GM13976 (cell line): ENCODE measurements around the gene PELI3.
A peak's percentile ranks its signal among the peaks of the same experiment; 100 is the strongest.

ENCODE experiments used
- DNase-seq: peaks from one replicate; pipeline ENCODE4 v3.0.0; 2012; ENCODE audit warnings: low spot score
- in situ Hi-C: fragments of 300-500 bp; cut with MboI; formaldehyde crosslinking; loops from one replicate; pipeline ENCODE4 v1.12.0; 2022; ENCODE audit warnings: low sequenced_read_pairs, mixed read lengths, inconsistent platforms; ENCODE audit not compliant: unreplicated experiment
- TF ChIP-seq, protein P1 (sequence below): IDR thresholded peaks from 2 replicates; pipeline ENCODE4 v1.5.1; 2012; ENCODE audit warnings: borderline replicate concordance, mild to moderate bottlenecking; ENCODE audit not compliant: insufficient read depth; ENCODE audit errors: extremely low read depth, missing control alignments, control extremely low read depth

The PELI3 gene

DNA sequence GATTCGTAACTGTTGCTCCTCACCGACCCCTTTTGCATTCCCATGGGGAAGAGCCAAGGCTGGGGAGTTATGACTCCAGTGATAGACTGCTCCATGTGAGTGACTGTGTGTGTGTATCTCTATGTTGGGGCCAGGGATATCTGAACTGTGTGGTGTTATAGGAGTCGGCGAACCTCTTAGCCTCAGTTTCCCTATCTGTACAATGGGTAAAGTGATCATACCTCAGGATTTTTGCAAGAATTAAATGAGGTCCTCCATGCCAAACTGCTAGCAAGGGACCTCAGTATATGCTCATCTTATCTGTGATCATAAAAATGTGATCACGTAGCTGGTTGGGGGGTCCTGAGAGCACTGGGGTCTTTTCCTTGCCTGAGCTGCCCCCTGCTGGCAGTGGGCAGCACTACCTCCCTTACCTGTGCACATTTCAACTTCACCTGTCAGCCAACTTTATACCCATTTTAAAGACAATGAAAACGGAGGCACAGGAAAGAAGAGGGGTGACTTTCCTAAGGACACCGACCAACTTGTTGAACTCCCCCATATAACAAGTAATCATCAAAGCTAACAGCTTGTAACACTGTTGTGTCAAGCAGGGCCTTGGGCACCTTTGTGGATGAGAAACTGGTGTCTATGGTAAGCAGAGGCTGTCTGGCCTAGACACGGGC, 12.2 kb downstream of the PELI3 start:
- in situ Hi-C loops, result no loop called here
- TF ChIP-seq, protein P1, sequence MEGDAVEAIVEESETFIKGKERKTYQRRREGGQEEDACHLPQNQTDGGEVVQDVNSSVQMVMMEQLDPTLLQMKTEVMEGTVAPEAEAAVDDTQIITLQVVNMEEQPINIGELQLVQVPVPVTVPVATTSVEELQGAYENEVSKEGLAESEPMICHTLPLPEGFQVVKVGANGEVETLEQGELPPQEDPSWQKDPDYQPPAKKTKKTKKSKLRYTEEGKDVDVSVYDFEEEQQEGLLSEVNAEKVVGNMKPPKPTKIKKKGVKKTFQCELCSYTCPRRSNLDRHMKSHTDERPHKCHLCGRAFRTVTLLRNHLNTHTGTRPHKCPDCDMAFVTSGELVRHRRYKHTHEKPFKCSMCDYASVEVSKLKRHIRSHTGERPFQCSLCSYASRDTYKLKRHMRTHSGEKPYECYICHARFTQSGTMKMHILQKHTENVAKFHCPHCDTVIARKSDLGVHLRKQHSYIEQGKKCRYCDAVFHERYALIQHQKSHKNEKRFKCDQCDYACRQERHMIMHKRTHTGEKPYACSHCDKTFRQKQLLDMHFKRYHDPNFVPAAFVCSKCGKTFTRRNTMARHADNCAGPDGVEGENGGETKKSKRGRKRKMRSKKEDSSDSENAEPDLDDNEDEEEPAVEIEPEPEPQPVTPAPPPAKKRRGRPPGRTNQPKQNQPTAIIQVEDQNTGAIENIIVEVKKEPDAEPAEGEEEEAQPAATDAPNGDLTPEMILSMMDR, result peak; percentile 76
- DNase-seq, result peak; percentile 72

DNA sequence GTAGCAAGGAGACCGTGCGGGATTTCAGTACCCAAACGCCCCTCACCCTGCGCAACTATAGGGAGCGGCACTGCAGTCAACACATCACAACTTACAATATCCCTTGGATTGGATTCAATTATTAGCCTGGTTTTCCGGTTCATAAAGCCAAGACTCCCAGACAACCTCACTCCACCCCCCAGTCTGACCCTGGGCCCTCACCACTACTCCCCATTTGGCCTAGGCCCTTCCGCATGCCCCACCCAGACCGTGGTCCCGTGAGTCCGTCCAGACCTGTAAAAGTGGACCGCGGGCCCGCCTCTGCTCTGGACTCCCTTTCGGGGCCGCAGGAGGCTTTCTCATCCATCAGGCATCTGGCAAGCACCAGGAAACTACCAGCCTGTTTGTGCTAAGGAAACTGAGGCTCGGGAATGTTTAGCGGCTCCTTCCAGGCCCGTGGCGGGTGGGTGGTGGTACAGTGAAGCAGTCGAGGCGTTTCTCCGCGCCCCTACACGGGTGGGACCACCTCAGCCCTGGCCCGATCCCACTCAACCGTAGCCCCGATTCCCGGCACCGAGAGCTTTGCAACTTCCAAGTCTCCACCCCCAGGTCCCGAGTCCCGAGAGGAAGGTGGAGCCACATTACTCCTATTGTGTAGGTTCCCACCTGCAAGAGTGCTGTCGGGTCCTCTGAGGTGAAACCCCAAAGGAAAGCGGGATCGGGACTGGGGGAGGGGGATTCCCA, 12.8 kb downstream of the PELI3 start:
- TF ChIP-seq, protein P1, result no peak
- DNase-seq, result no peak
- in situ Hi-C loops, result no loop called here

DNA sequence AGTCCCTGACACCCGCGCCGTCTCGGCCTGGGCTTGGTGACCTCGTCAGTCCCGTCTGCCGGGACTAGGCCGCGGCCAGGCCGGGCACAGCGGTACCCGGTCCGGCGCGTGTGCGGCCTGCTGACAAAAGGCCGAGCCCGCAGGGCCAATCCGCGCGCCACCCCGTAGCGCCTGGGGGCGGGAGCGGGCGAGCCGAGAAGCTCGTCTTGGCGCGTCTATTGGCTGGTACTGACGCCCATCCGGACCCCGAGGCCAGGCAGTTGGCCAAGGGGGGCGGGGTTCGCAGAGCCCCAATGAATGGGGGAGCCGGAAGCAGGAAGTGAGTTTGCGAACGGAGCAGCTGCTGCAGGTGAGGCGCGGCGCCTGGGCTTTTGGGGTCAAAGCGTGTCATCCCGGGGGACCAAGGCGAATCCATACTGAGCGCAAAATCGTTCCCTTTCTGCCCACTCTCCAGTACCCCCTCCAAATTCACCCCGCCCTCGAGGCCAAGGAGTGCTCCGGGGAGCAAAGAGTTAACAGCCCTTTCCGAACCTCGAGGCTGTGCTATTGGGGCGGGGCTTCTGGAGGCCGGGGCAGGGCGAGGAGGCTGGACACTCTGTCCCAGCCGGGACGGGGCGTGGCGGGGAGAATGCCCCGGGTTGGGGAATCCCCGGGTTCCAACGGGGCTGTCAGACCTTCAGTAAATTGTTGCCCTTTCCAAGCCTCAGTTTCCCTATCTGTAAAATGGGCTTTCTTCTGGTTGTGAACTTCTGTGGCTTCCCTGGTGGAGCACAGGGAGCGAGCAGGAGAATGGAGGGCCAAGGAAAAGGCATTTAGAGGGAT, 13.6 kb downstream of the PELI3 start, which contains the start of gene DPP3:
DPP3 (plus strand) TSS at position 318 of the 822 bp plus-strand sequence. CDS start 1,767 bp downstream, outside the sequence.
- in situ Hi-C loops, result no loop called here
- peak; percentile 100 for DNase-seq
- TF ChIP-seq, protein P1, result no peak

DNA sequence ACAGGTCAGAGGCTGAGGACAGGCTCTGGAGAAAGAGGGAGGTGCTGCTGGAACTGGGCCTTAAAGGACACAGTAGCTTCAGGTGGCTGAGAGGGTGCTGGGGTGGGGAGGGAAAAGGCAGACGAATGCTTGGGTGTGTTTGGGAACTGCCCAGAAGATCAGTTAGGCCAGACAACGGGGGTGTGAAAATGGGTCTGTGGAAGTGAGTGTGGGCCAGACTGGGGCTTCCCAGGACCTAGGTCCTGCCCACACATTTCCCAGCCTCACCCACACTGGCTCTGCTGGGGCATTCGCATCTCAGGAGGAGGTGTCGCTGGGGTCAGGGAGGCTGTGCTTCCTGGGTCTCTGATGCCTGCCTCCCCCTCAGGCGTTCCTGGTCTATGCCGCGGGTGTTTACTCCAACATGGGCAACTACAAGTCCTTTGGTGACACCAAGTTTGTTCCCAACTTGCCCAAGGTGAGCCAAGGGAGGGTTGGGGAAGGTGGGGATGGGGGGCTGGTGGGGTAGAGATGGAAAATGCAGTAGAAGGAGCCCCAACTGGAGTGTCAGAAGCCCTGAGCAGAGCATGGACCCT, 18.2 kb downstream of the PELI3 start:
- in situ Hi-C loops, result no loop called here
- no peak for DNase-seq
- TF ChIP-seq, protein P1, result no peak

DNA sequence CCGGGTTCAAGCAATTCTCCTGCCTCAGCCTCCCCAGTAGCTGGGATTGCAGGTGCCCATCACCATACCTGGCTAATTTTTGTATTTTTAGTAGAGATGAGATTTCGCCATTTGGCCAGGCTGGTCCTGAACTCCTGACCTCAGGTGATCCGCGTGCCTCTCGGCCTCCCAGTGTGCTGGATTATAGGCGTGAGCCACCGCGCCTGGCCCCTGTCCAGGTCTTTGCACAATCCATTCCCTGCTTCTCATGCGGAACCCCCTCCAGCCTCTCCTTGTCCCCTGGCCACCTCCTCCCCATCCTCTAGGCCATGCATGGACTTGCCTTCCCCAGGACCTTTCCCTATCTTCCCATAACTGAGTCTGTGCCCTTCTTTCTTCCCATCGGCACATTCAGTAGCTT, 22.3 kb downstream of the PELI3 start:
- TF ChIP-seq, protein P1, result no peak
- DNase-seq, result no peak
- in situ Hi-C loops, result no loop called here

DNA sequence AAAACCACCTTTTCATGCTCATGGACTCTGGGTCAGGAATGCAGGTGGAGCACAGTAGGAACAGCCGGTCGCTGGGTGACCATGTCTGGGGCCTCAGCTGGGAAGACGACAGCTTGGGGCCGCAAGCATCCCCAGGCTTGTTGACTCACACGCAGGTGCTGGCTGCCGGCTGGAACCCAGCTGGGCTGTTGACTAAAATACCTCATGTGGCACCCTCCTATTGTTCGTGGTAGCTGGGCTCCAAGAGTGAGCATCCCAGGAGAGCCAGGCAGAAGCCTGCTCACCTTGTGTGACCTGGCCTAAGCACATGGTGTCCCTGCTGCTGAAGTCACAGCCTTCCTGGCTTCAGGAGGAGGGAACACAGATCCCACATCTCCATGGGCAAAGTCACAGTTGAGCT, 22.9 kb downstream of the PELI3 start:
- TF ChIP-seq, protein P1, result no peak
- DNase-seq, result no peak
- in situ Hi-C loops, result no loop called here
